ENCODE data around the gene MSMB. TPM values are rescaled to one million over a fixed set of nuclear protein-coding genes. Genes with fewer than 3 reads are reported as not detected.
"Not testable (repeated sequence)": the region's sequence is repeated elsewhere in the genome, so short reads cannot be mapped to it uniquely, and the experiment has no call there.

MSMB gene
- total RNA-seq, 1 donor from 2014 or later = 5.6 TPM

DNA sequence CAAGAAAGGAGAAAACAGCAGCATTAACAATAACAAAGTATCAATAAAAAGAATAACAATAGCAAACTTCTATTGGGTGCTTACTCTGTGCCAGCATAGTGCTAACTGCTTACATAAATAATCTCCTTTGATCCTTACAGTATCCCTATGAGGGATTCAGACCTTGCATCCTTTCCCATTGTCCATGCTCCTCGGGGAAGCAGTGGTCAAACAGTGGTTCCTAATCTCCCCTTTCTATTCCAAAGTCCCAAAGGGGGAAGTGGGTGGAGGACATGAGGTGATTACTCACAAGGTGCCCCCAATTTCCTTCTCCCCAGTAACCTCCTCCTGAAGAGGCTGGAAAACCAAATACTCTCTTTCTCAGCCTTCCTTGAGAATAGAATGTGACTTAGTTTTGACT, 22.0 kb upstream of the MSMB start:
- H3K4me1 Mint-ChIP-seq (ENCODE audit: unreplicated experiment) = no peaks in the 10 kb centered on the region
- H3K36me3 Mint-ChIP-seq = no peaks in the 10 kb centered on the region
- no peak overlapping the region for H3K27ac Mint-ChIP-seq
- DNase-seq (ENCODE audit: extremely low spot score, unreplicated experiment) = no peak
- TF ChIP-seq CTCF (conservative IDR thresholded peaks at IDR 0.05) = no peak
- H3K27me3 Mint-ChIP-seq = no peaks in the 10 kb centered on the region
- H3K9me3 Mint-ChIP-seq = peaks cover 5% of the 10 kb centered on the region
- H3K4me3 Mint-ChIP-seq = no peak overlapping the region

DNA sequence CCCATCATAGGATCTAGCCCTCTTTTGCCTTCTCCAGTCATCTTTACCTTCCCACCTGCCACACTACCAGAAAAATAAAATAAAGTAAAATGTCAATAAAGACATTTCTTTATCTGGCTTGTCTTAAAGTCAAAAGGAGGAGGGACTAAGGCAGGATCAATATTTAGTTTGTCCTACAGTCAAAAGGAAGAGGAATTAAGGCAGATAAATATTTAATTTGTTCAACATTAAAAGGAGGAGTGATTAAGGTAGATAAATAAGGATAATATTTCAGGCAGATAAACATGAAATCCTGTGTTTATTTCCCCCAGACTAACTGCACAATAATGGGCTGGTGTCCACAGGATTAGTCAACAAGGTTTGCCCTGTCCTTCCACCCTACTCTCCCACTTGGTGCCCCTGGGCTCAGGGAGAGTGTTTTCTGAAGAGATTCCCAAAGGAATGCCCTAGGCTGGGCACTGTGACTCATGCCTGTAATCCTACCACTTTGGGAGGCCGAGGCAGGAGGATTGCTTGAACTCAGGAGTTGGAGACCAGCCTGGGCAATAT, 18.3 kb upstream of the MSMB start:
- no peak overlapping the region for H3K27ac Mint-ChIP-seq
- no peaks in the 10 kb centered on the region for H3K9me3 Mint-ChIP-seq
- H3K27me3 Mint-ChIP-seq = no peaks in the 10 kb centered on the region
- no peak for TF ChIP-seq CTCF (conservative IDR thresholded peaks at IDR 0.05)
- no peak overlapping the region for H3K4me3 Mint-ChIP-seq
- no peak for DNase-seq (ENCODE audit: extremely low spot score, unreplicated experiment)
- no peaks in the 10 kb centered on the region for H3K4me1 Mint-ChIP-seq (ENCODE audit: unreplicated experiment)
- H3K36me3 Mint-ChIP-seq = no peaks in the 10 kb centered on the region

DNA sequence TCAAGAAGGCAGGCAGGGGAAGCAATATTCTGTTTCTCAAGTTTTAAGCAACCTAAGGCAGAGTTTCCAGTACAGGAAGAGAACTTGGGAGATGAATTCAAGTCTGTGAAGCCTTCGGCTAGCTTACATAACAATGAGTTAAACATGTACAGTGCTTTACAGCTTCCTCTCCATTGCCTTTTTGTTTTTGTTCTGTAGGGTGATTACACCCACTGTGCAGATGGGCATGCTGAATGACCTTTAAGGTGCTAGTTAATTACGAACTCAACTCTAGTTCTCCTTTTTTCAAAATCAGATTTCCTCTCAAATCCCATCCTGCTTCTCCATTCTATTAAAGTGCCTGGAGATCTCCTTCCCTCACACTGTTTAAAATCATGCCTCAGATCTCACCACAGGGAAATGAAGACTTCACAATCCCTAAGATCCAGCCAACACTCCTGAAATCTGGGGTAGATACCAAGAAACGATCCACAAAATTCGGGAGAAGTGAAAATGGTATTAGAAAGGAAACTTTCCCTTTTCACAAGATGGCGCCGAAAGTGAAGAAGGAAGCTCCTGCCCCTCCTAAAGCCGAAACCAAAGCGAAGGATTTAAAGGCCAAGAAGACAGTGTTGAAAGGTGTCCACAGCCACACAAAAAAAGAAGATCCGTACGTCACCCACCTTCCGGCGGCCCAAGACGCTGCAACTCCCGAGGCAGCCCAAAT, 16.8 kb upstream of the MSMB start:
- no peak overlapping the region for H3K27ac Mint-ChIP-seq
- no peaks in the 10 kb centered on the region for H3K4me1 Mint-ChIP-seq (ENCODE audit: unreplicated experiment)
- H3K36me3 Mint-ChIP-seq = no peaks in the 10 kb centered on the region
- H3K9me3 Mint-ChIP-seq = no peaks in the 10 kb centered on the region
- no peak overlapping the region for H3K4me3 Mint-ChIP-seq
- no peak for DNase-seq (ENCODE audit: extremely low spot score, unreplicated experiment)
- TF ChIP-seq CTCF (conservative IDR thresholded peaks at IDR 0.05) = no peak
- H3K27me3 Mint-ChIP-seq = no peaks in the 10 kb centered on the region

- no peak overlapping the region for H3K4me3 Mint-ChIP-seq
- H3K27ac Mint-ChIP-seq = no peak overlapping the region
- DNase-seq (ENCODE audit: extremely low spot score, unreplicated experiment) = no peak
- peaks cover 9% of the 10 kb centered on the region for H3K9me3 Mint-ChIP-seq
- no peak for TF ChIP-seq CTCF (conservative IDR thresholded peaks at IDR 0.05)
- no peaks in the 10 kb centered on the region for H3K27me3 Mint-ChIP-seq
- H3K4me1 Mint-ChIP-seq (ENCODE audit: unreplicated experiment) = no peaks in the 10 kb centered on the region
- no peaks in the 10 kb centered on the region for H3K36me3 Mint-ChIP-seq
Measured at GRCh38 chr10:46060706-46061105, 14.6 kb upstream of the MSMB start.

DNA sequence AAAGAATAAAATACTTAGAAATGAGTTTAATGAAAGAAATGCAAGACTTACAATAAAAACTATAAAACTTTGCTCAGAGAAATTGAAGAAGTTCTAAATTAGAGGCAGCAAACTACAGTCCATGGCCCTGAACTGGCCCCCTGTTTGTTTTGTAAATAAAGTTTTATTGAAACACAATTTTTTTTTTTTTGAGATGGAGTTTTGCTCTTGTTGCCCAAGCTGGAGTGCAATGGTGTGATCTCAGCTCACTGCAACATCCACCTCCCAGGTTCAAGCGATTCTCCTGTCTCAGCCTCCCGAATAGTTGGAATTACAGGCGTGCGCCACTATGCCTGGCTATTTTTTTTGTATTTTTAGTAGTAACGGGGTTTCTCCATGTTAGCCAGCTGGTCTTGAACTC, 11.9 kb upstream of the MSMB start:
- H3K9me3 Mint-ChIP-seq; H3K27ac Mint-ChIP-seq; H3K4me3 Mint-ChIP-seq; H3K36me3 Mint-ChIP-seq; H3K27me3 Mint-ChIP-seq; DNase-seq (ENCODE audit: extremely low spot score, unreplicated experiment): not testable (repeated sequence)
- H3K4me1 Mint-ChIP-seq (ENCODE audit: unreplicated experiment) = peaks cover 11% of the 10 kb centered on the region

DNA sequence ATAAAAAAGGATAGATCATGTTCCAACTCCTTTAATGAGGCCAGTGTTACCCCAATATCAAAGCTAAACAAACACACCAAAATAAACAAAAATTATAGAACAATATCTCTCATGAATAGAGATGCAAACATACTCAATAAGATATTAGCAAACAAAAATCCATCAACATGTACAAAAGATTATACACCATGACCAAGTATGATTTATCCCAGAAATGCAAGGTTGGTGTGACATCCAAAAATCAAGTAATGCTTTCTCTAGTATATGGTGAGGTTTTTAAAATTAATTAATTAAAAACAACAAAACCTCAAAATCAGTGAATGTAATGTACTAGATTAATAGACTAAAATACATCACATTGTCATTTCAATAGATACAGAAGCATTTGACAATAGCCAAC, 11.0 kb upstream of the MSMB start:
- Mint-ChIP-seq H3K9me3 (peaks cover 9% of the 10 kb centered on the region), H3K36me3 (no peaks in the 10 kb centered on the region), H3K4me1 (ENCODE audit: unreplicated experiment) (peaks cover 11% of the 10 kb centered on the region), H3K4me3 (no peak overlapping the region), H3K27me3 (no peaks in the 10 kb centered on the region), H3K27ac (no peak overlapping the region)
- no peak for TF ChIP-seq CTCF (conservative IDR thresholded peaks at IDR 0.05)
- no peak for DNase-seq (ENCODE audit: extremely low spot score, unreplicated experiment)

Data from type B pancreatic cell (in vitro differentiated cells).